Right lobe of liver (tissue), 4 donors: ENCODE measurements around the gene KCNJ6.

ENCODE experiments used
- CTCF ChIP-seq, 4 donors: fragments of 200-600 bp in 3 of 4; fragments of 450-650 bp in 1 of 4; IDR thresholded peaks; one replicate each; pipeline versions ENCODE4 v1.5.1 to v1.8.0; 2016 to 2022; ENCODE audit warnings: antibody characterized with exemption in 4 of 4, mild to moderate bottlenecking in 2 of 4
- POLR2A ChIP-seq: fragments of 450-650 bp; IDR thresholded peaks from one replicate; pipeline ENCODE4 v1.6.1; 2017; ENCODE audit warnings: antibody characterized with exemption, mild to moderate bottlenecking
- donor health status: DM: no; HTN: no; CAD: no.
- donor health status: DM: no; HTN: no; CAD: no.
- donor health status: DM: no; HTN: yes; CAD: no.

GRCh38 chr21:37915941-37916309, 332 bp downstream of the KCNJ6 start:
- no peak for TF ChIP-seq POLR2A
- no peak for TF ChIP-seq CTCF (IDR thresholded peaks at IDR 0.05)
